HG02852 (cell line): ENCODE measurements around the gene RPUSD1.
"Not testable (repeated sequence)": the region's sequence is repeated elsewhere in the genome, so short reads cannot be mapped to it uniquely, and the experiment has no call there.

ENCODE experiments used
- ATAC-seq: cut with Tn5 transposase; IDR thresholded peaks from one replicate; pipeline ENCODE4 v1.9.1; 2021; ENCODE audit warnings: mild to moderate bottlenecking, moderate library complexity; ENCODE audit not compliant: unreplicated experiment

Gene RPUSD1

GRCh38 chr16:768428-768827 lies 19.8 kb downstream of the RPUSD1 start:
- no peak for ATAC-seq

GRCh38 chr16:767743-768235 lies 20.4 kb downstream of the RPUSD1 start:
- no peak for ATAC-seq

DNA sequence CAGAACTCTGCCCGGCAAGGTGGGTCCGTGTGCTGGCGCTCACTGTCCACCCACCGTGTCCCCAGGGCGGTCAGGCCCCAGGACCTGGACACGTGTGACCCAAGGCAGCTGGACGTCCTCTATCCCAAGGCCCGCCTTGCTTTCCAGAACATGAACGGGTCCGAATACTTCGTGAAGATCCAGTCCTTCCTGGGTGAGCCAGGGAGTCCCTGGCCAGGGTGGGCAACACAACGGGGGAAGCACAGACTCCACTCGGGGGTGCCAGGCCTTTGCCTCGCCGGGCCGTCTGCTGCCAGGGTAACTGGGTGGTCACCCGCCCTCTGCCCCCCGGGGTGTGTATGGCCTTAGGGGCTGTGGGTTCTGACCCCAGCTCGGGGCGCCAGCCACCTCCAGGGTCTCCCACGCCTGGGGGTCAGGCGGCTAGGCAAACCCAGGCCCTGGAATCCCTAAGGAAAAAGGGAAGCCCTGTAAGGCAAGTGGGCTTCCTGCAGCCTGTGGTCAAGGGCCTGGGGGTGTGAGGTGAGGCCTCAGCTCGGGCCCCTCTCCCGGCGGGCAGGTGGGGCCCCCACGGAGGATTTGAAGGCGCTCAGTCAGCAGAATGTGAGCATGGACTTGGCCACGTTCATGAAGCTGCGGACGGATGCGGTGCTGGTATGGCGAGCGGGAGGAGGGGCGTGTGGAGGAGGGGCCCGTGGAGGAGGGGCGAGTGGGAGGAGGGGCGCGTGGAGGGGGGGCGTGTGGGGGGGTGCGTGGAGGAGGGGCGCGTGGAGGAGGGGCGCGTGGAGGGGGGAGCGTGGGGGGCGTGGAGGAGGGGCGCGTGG lies 21.2 kb downstream of the RPUSD1 start:
- ATAC-seq = no peak

DNA sequence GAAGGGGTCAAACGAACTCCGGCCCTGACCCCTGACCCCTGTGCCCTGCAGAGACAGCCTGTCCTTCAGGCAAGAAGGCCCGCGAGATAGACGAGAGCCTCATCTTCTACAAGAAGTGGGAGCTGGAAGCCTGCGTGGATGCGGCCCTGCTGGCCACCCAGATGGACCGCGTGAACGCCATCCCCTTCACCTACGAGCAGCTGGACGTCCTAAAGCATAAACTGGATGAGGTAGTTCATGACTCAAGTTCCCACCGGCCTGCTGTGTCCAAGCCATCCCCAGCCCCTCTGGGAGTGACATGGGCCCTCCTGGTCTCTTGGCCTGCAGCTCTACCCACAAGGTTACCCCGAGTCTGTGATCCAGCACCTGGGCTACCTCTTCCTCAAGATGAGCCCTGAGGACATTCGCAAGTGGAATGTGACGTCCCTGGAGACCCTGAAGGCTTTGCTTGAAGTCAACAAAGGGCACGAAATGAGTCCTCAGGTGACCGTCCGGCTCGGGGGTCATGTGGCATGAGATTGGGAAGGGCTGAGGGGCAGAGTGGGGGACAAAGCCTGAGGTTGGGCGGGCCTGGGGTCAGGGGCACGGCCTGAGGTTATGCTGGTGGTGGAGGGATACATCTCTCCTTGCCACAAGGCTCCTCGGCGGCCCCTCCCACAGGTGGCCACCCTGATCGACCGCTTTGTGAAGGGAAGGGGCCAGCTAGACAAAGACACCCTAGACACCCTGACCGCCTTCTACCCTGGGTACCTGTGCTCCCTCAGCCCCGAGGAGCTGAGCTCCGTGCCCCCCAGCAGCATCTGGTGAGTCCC lies 22.0 kb downstream of the RPUSD1 start:
- no peak for ATAC-seq

DNA sequence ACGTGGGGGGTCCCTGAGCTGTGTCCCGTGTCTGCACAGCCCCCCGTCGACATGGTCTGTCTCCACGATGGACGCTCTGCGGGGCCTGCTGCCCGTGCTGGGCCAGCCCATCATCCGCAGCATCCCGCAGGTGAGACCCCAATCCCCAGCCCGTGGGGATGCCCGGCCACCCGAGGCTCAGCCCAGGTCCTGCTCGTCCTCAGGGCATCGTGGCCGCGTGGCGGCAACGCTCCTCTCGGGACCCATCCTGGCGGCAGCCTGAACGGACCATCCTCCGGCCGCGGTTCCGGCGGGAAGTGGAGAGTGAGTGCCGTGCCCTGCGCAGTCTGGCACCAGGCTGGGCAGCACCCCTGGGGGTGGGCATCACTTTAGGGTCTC lies 22.7 kb downstream of the RPUSD1 start:
- no peak for ATAC-seq

- no peak for ATAC-seq
These were observed 23.2 kb downstream of the RPUSD1 start for GRCh38 chr16:764848-765487.

GRCh38 chr16:764184-764750 lies 23.9 kb downstream of the RPUSD1 start:
- no peak for ATAC-seq

DNA sequence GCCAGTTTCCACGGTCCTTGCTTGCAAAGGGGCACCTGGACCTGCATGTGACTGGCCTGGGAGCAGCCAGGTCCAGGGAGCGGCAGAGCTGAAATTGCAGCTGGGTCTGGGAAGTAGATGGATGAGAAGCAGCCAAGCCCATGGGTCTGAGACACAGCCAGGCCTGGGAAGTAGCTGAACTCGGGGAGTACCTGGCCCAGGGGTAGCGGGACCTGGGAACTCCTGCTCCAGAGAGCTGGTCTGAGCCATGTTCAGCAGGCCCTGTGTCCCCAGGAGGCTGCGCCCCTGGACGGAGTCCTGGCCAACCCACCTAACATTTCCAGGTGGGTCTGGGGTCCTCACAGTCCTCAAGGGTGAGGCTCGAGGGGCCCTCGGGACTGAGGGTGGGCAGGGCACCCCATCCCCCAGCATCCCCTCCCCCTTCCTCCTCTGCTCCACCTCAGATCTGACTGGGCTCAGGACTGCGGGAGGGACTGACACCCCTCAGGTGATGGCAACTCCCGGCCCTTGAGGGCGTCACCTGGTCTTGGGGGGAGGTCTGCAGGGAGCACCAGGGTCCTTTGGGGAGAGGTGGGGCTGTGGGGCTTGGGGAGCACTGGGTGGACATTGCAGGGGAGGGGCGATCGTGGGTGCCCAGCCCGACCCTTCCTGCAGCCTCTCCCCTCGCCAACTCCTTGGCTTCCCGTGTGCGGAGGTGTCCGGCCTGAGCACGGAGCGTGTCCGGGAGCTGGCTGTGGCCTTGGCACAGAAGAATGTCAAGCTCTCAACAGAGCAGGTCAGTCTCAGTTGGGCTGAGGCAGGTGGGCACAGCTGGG lies 24.6 kb downstream of the RPUSD1 start:
- ATAC-seq = no peak

DNA sequence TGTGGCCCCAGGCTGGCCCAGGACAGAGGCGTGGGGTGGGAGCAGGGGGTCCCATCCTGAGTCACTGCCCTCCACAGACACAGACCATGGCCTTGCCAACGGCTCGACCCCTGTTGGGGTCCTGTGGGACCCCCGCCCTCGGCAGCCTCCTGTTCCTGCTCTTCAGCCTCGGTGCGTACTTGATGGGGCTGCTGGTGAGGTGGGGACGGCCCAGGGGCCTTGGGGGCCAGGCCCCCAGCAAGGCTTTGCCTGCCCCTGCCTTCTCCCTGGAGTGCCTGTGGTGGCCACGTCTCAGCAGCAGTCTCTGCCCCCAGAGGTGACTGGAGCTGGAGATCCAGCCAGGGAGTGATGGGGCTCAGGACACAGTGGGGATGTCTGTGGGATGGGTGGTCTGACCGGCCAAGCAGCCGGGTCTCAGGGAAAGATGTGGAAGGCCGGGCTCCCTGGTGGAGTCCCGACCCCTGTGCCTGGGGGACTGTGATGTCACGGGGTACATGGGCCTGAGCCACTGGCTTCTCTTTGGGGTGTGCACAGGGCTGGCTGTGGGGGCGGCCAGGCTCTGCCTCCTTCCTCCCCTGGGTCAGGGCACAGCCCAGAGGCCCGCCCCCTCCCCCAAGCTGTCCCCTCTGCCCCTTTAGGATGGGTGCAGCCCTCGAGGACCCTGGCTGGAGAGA lies 25.4 kb downstream of the RPUSD1 start:
- no peak for ATAC-seq

- ATAC-seq = no peak
These were observed 26.3 kb downstream of the RPUSD1 start for GRCh38 chr16:761625-762513.

DNA sequence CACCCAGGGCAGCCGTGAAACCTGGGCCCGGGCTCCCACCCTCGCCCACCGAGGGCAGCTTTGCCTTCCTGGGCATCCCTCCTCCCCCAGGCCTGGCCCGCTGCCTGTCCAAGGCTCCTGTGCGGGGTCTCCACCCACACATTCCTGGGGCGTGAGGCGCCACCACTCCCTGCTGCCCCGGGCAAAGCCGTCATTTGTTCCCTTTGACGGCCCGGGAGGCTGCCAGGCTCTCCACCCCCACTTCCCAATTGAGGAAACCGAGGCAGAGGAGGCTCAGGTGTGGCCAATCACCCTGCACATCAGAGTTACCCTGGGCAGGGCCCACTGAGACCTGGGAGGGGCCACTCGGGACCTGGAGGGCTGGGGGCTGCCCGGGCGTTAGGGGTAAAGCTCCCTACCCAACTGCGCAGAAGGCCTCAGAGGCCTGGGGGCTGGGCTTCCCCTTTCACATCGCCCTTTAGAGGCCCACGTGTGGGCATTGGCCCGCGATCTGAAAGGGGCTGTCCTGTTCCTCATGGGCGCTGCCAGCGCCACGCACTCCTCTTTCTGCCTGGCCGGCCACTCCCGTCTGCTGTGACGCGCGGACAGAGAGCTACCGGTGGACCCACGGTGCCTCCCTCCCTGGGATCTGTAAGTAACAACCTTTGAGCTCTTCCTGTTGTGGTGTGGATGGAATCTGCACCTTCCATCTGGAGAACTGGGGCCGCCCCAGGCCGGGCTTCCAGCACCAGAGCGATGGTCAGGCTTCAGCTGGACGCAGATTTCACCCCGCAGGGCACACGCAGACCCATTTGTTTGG lies 27.4 kb downstream of the RPUSD1 start, which contains the start of gene MSLN:
MSLN (plus strand) TSS at position 190 of the 799 bp plus-strand sequence. CDS start 1,947 bp downstream, outside the sequence.
- ATAC-seq = no peak

DNA sequence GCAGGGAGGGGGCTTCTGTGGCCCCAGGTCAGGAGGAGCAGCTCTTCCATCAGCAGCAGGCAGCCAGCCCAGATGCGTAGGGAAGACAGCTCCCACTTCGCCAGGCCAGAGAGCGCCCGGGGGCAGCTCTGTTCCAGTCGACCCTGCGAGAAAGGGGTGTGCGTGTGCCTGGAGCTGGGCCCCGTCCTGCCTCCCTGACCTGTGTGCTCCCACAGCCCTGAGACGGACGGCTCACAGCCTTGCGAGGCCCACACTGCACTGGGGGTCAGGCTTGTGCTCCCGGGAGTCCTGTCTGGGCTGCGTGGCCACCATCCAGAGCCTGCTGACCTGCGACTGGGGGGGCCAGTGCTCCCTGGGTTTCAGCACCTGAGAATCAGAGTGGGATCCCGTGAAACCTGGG lies 28.1 kb downstream of the RPUSD1 start:
- no peak for ATAC-seq

DNA sequence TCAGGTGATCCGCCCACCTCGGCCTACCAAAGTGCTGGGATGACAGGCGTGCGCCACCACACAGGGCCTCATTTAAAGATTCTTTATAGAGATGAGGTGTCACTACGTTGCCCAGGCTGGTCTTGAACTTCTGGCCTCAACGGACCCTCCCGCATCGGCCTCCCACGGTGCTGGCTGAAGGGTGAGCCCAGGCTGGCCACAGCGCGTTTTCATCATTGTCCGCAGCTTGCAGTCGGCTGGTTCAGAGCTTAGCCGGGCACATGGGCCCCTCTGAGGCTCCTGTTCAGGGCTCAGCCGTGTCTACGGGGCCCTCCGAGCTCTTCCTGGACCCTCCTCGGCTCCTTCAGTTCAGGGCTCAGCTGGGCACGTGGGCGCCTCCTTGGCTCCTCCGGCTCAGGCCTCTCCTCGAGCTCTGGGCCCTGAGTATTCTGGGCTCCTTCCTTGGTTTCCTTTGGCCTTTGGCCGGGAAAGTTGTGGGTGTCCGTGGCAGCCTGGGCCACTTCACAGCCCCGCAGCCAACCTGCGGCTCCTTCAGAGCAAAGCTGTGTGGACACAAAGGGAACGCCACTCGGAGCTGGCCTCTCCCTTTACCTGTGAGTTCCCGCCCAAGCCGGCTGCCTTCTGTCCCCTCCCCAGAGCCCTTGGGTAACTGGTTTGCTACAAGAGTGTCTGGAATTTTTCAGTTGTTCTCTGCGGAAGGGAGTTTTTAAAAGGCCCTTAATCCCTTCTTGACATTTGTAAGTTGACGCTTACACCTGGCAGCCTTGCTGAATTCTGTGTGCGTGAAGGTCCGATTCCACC lies 28.9 kb downstream of the RPUSD1 start:
- ATAC-seq = no peak

GRCh38 chr16:756428-756827 lies 31.8 kb downstream of the RPUSD1 start:
- ATAC-seq = no peak

GRCh38 chr16:754656-755055 lies 33.5 kb downstream of the RPUSD1 start:
- ATAC-seq = no peak

DNA sequence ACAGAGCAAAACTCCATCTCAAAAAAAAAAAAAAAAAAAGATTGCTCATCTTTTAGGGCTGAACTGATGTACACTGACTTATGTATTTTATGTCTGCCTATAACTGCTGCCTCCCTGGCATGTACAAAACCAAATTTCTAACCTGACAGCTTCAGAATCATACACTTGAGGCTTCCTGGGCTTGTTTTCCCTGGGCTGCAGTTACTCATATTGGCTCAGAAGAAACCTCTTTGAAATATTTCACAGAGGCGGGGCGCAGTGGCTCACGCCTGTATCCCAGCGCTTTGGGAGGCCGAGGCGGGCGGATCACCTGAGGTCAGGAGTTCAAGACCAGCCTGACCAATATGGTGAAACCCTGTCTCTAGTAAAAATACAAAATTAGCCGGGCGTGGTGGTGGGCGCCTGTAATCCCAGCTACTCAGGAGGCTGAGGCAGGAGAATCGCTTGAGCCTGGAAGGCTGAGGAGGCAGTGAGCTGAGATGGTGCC lies 34.0 kb downstream of the RPUSD1 start:
- not testable (repeated sequence) for ATAC-seq

DNA sequence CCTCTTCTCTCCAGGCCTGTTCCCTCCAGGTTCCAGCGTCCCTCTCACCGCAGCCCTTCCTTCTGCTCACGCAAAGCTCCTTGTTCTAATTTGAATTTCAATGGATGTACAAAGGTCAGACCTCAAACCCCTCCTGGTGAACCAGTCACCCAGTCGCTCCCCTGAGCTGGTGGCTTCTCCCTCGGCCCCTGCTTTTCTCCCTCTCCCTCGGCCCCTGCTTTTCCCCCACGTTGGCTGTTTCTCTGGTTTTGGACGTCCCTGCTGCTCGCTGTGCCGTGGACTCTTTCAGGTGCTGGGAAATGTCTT lies 36.2 kb downstream of the RPUSD1 start:
- ATAC-seq = no peak
